A673 (cell line): ENCODE measurements around the gene ELOB.

Experiments
- CTCF ChIP-seq: fragments of 300-800, 200-600 bp; sonication (generic); conservative IDR thresholded peaks from 2 replicates; pipeline ENCODE4 v1.5.1; 2017; ENCODE audit warnings: low read depth, mild to moderate bottlenecking, antibody characterized with exemption, low read length, moderate library complexity, mixed read lengths
- EZH2 ChIP-seq: fragments of 200-600 bp; sonication (generic); IDR thresholded peaks from 2 replicates; pipeline ENCODE4 v1.6.1; 2017; ENCODE audit warnings: borderline replicate concordance, low read depth, mild to moderate bottlenecking, mixed read lengths, antibody characterized with exemption, low read length; ENCODE audit not compliant: poor library complexity, severe bottlenecking

- TF ChIP-seq CTCF (no peak), EZH2 (no peak)
Observed at GRCh38 chr16:2820836-2821486, 43.9 kb upstream of the ELOB start.
